ENCODE results near the gene MYO1E. TPM values are rescaled to one million over a fixed set of nuclear protein-coding genes. Genes with fewer than 3 reads are reported as not detected.

The MYO1E gene
- total RNA-seq, 1 experiment from 2014 or later, result 83.6 TPM

DNA sequence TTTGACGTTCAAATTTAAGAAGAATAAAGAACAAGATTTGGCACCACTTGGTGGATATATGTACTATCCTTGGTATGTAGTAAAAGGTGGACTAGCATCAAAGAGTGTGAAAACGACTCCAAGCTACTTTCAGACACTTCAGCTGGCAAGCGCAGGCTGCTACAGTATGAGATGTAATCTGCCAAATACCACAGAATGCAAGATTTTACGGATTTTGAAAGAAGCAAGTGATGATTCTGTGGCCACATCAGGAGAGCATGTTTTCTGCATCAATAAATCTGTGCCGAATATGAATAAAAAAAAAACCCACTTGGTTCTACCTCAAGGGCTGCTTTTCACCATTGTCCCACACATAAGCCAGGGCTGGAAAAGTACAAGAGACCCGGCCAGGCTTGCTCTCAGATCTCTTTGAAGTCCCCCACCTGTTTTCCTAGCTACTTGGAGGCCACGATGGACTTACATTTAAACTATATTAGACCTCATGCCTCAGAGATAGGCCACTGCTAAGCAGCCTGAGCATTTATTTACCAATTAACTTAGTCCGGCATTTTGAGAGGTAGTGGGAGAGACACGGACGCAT is 37.4 kb downstream of the MYO1E start:
- no peak overlapping the region for H3K4me3 Mint-ChIP-seq
- no peak for ATAC-seq
- no peaks in the 10 kb centered on the region for H3K9me3 Mint-ChIP-seq
- peaks cover 51% of the 10 kb centered on the region for H3K4me1 Mint-ChIP-seq
- no peaks in the 10 kb centered on the region for H3K36me3 Mint-ChIP-seq
- TF ChIP-seq, protein P1, sequence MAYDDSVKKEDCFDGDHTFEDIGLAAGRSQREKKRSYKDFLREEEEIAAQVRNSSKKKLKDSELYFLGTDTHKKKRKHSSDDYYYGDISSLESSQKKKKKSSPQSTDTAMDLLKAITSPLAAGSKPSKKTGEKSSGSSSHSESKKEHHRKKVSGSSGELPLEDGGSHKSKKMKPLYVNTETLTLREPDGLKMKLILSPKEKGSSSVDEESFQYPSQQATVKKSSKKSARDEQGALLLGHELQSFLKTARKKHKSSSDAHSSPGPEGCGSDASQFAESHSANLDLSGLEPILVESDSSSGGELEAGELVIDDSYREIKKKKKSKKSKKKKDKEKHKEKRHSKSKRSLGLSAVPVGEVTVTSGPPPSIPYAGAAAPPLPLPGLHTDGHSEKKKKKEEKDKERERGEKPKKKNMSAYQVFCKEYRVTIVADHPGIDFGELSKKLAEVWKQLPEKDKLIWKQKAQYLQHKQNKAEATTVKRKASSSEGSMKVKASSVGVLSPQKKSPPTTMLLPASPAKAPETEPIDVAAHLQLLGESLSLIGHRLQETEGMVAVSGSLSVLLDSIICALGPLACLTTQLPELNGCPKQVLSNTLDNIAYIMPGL (CRISPR knock-in tag; IDR thresholded peaks at IDR 0.05), result no peak
- TF ChIP-seq, protein P2, sequence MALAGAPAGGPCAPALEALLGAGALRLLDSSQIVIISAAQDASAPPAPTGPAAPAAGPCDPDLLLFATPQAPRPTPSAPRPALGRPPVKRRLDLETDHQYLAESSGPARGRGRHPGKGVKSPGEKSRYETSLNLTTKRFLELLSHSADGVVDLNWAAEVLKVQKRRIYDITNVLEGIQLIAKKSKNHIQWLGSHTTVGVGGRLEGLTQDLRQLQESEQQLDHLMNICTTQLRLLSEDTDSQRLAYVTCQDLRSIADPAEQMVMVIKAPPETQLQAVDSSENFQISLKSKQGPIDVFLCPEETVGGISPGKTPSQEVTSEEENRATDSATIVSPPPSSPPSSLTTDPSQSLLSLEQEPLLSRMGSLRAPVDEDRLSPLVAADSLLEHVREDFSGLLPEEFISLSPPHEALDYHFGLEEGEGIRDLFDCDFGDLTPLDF (CRISPR knock-in tag; IDR thresholded peaks at IDR 0.05), result no peak
- TF ChIP-seq ZNF219 (CRISPR knock-in tag; IDR thresholded peaks at IDR 0.05; ENCODE audit: borderline replicate concordance) (no peak), TCF7 (CRISPR knock-in tag; IDR thresholded peaks at IDR 0.05; ENCODE audit: low read depth) (no peak), GABPB1 (CRISPR knock-in tag; IDR thresholded peaks at IDR 0.05) (no peak), NFATC4 (CRISPR knock-in tag; IDR thresholded peaks at IDR 0.05) (no peak), ZNF317 (CRISPR knock-in tag; IDR thresholded peaks at IDR 0.05; ENCODE audit: borderline replicate concordance, low read depth) (no peak), HMGA2 (CRISPR knock-in tag; IDR thresholded peaks at IDR 0.05) (no peak), CREM (CRISPR knock-in tag; IDR thresholded peaks at IDR 0.05) (no peak), ZNF416 (CRISPR knock-in tag; IDR thresholded peaks at IDR 0.05) (no peak), SMAD4 (CRISPR knock-in tag; IDR thresholded peaks at IDR 0.05) (no peak)
- TF ChIP-seq, protein P3, sequence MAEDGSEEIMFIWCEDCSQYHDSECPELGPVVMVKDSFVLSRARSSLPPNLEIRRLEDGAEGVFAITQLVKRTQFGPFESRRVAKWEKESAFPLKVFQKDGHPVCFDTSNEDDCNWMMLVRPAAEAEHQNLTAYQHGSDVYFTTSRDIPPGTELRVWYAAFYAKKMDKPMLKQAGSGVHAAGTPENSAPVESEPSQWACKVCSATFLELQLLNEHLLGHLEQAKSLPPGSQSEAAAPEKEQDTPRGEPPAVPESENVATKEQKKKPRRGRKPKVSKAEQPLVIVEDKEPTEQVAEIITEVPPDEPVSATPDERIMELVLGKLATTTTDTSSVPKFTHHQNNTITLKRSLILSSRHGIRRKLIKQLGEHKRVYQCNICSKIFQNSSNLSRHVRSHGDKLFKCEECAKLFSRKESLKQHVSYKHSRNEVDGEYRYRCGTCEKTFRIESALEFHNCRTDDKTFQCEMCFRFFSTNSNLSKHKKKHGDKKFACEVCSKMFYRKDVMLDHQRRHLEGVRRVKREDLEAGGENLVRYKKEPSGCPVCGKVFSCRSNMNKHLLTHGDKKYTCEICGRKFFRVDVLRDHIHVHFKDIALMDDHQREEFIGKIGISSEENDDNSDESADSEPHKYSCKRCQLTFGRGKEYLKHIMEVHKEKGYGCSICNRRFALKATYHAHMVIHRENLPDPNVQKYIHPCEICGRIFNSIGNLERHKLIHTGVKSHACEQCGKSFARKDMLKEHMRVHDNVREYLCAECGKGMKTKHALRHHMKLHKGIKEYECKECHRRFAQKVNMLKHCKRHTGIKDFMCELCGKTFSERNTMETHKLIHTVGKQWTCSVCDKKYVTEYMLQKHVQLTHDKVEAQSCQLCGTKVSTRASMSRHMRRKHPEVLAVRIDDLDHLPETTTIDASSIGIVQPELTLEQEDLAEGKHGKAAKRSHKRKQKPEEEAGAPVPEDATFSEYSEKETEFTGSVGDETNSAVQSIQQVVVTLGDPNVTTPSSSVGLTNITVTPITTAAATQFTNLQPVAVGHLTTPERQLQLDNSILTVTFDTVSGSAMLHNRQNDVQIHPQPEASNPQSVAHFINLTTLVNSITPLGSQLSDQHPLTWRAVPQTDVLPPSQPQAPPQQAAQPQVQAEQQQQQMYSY (CRISPR knock-in tag; IDR thresholded peaks at IDR 0.05), result no peak
- TF ChIP-seq, protein P4, sequence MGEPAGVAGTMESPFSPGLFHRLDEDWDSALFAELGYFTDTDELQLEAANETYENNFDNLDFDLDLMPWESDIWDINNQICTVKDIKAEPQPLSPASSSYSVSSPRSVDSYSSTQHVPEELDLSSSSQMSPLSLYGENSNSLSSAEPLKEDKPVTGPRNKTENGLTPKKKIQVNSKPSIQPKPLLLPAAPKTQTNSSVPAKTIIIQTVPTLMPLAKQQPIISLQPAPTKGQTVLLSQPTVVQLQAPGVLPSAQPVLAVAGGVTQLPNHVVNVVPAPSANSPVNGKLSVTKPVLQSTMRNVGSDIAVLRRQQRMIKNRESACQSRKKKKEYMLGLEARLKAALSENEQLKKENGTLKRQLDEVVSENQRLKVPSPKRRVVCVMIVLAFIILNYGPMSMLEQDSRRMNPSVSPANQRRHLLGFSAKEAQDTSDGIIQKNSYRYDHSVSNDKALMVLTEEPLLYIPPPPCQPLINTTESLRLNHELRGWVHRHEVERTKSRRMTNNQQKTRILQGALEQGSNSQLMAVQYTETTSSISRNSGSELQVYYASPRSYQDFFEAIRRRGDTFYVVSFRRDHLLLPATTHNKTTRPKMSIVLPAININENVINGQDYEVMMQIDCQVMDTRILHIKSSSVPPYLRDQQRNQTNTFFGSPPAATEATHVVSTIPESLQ (CRISPR knock-in tag; IDR thresholded peaks at IDR 0.05), result no peak
- H3K27ac Mint-ChIP-seq, result peak overlapping the region; percentile 28; the same call in 1 of the 2 replicates
- no peak for DNase-seq (ENCODE audit: low spot score)
- CTCF ChIA-PET, result interaction anchor here (0.6 kb wide), 1 partner anchor 58 kb away, joined by 6 read pairs; no protein-coding TSS in a partner anchor
- POLR2A ChIA-PET, result no interaction called here
- H3K27me3 Mint-ChIP-seq (ENCODE audit: low read depth), result no peaks in the 10 kb centered on the region

DNA sequence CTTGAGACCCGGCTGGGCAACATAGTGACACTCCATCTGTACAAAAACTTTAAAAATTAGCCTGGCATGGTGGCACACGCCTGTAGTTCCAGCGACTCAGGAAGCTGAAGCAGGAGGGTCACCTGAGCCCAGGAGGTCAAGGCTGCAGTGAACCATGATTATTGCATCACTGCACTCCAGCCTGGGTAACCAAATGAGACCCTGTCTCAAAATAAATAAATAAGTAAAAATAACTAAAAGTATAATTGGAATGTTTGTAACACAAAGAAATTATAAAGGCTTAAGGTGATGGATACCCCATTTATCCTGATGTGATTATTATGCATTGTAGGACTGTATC is 38.6 kb downstream of the MYO1E start:
- CTCF ChIA-PET, result no interaction called here
- no peak overlapping the region for H3K4me3 Mint-ChIP-seq
- no peak overlapping the region for H3K27ac Mint-ChIP-seq
- no peaks in the 10 kb centered on the region for H3K27me3 Mint-ChIP-seq (ENCODE audit: low read depth)
- POLR2A ChIA-PET, result no interaction called here
- no peak for DNase-seq (ENCODE audit: low spot score)
- no peaks in the 10 kb centered on the region for H3K36me3 Mint-ChIP-seq
- H3K4me1 Mint-ChIP-seq, result peaks cover 51% of the 10 kb centered on the region
- no peak for ATAC-seq
- H3K9me3 Mint-ChIP-seq, result no peaks in the 10 kb centered on the region
- TF ChIP-seq ELF4 (CRISPR knock-in tag; IDR thresholded peaks at IDR 0.05; ENCODE audit: low read depth) (no peak), GABPB1 (CRISPR knock-in tag; IDR thresholded peaks at IDR 0.05) (peak; percentile 59)
